Measurements from ENCODE around the gene GPC3. TPM values are rescaled to one million over a fixed set of nuclear protein-coding genes. Genes with fewer than 3 reads are reported as not detected.

Gene GPC3
- total and polyA plus RNA-seq, 8 donors = 0.46 to 137 (median 4.4) TPM

DNA sequence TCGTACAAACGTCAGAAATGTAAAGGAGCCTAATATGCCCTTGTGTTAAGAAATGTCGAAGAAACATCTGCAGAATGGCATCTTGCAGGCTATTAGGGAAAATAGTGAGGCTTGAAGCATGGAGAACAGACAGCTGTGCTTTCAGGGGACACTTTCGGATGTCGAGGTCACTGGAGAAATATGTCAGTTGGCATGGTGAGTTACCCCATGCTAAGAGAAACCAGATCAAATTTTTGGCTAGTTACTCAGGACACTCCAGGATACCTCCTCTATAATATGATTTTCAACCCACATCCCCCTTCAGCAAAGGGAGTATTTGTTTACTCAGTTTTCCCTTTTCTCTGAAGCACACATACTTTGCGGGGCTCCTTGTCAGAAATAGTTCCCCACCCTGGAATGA is 171.4 kb downstream of the GPC3 start:
- intact Hi-C loops (cut with DNase I; ENCODE audit: low total_unique reads) = no loop called here
- Histone ChIP-seq H3K36me3 (no peaks in the 10 kb centered on the region), H3K4me3 (no peak overlapping the region), H3K27me3 (peaks cover 0 to 18% (median 0%) of the 10 kb centered on the region in 3 donors), H3K27ac (no peak overlapping the region), H3K4me1 (no peaks in the 10 kb centered on the region), H3K9me3 (no peaks in the 10 kb centered on the region)
- TF ChIP-seq, protein P1, sequence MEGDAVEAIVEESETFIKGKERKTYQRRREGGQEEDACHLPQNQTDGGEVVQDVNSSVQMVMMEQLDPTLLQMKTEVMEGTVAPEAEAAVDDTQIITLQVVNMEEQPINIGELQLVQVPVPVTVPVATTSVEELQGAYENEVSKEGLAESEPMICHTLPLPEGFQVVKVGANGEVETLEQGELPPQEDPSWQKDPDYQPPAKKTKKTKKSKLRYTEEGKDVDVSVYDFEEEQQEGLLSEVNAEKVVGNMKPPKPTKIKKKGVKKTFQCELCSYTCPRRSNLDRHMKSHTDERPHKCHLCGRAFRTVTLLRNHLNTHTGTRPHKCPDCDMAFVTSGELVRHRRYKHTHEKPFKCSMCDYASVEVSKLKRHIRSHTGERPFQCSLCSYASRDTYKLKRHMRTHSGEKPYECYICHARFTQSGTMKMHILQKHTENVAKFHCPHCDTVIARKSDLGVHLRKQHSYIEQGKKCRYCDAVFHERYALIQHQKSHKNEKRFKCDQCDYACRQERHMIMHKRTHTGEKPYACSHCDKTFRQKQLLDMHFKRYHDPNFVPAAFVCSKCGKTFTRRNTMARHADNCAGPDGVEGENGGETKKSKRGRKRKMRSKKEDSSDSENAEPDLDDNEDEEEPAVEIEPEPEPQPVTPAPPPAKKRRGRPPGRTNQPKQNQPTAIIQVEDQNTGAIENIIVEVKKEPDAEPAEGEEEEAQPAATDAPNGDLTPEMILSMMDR (IDR thresholded peaks at IDR 0.05) = no peak
- TF ChIP-seq EP300 (IDR thresholded peaks at IDR 0.05) (no peak), POLR2A (IDR thresholded peaks at IDR 0.05) (no peak), POLR2AphosphoS5 (IDR thresholded peaks at IDR 0.05) (no peak)
- whole genome bisulfite sequencing, 5 donors = 46 to 77% (median 71%) methylated on average over 6 of the region's 6 CpGs
- no peak for DNase-seq

DNA sequence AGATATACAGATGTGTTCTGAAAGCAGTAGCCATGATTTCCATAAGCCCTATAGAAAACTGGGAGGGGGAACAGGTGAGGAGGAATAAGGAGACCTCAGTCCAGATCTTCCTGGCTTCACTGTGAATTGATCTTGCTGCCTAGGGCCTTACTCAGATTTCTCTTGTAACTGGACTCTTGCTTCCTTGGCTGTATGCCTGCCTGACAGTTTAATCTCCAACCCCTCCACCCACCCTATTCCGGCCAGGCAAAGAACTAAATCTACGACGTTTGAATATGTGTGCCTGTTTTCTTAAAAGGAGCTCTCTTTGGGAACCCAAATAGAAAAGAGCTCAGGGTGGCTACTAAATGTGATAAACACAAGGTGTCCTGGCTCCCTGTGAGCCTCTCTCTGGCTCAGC is 173.0 kb downstream of the GPC3 start:
- Histone ChIP-seq H3K4me3 (no peak overlapping the region), H3K36me3 (no peaks in the 10 kb centered on the region), H3K9me3 (no peaks in the 10 kb centered on the region), H3K4me1 (no peaks in the 10 kb centered on the region), H3K27me3 (peaks cover 0 to 18% (median 0%) of the 10 kb centered on the region in 3 donors), H3K27ac (no peak overlapping the region)
- 21 to 55% (median 31%) methylated on average over 3 of the region's 3 CpGs for WGBS, 5 donors
- DNase-seq = peak in 1 of 2 donors; percentile 34
- no peak for TF ChIP-seq POLR2A (IDR thresholded peaks at IDR 0.05)
- TF ChIP-seq EP300 (IDR thresholded peaks at IDR 0.05) = no peak
- no peak for TF ChIP-seq POLR2AphosphoS5 (IDR thresholded peaks at IDR 0.05)
- TF ChIP-seq, protein P1 (IDR thresholded peaks at IDR 0.05) = no peak
- intact Hi-C loops (cut with DNase I; ENCODE audit: low total_unique reads) = no loop called here

DNA sequence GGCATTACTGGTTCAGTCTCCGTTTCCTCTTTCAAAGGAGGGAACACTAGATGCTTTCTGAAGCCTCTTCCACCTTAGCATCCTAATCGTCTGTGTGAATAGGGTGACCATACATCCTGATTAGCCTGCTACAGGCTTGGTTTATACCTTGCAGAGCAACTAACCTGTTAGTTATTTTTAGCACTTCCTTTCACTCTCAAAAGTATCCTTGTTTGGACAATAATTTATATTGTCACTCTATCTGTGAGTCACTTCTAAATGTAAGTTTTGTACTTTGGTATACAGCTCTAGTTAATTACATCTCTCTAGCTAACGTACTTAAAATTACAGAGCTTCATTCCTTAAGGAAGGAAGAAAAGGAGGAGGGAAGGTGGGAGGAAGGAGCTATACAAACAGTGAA is 174.5 kb downstream of the GPC3 start:
- Histone ChIP-seq H3K27me3 (peaks cover 0 to 10% (median 0%) of the 10 kb centered on the region in 3 donors), H3K4me3 (no peak overlapping the region), H3K4me1 (no peaks in the 10 kb centered on the region), H3K9me3 (peaks cover 0 to 11% (median 2%) of the 10 kb centered on the region in 4 donors), H3K36me3 (no peaks in the 10 kb centered on the region), H3K27ac (no peak overlapping the region)
- TF ChIP-seq, protein P1 (IDR thresholded peaks at IDR 0.05) = no peak
- TF ChIP-seq EP300 (IDR thresholded peaks at IDR 0.05) (no peak), POLR2A (IDR thresholded peaks at IDR 0.05) (no peak), POLR2AphosphoS5 (IDR thresholded peaks at IDR 0.05) (no peak)
- no peak for DNase-seq
- intact Hi-C loops (cut with DNase I; ENCODE audit: low total_unique reads) = no loop called here
- 66 to 88% (median 77%) methylated on average over 3 of the region's 3 CpGs for WGBS, 5 donors

DNA sequence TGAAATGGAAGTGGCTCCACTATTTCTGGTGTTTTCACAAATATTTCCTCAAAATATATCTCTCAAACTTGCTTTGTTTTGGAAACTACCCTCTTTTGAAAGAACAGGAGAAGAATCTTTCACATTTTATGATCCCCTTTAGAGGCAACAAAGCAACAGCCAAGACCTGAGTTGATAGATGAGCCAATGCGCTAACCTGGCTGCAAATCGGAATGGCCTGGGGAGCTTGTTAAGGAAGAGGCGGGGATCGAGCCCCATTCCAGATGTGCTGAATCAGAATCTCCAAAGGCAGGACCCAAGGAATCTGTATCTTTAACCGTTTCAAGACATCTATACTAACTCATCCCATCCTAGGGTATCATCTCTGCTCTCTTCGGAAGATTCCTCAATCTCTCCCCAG is 181.3 kb downstream of the GPC3 start:
- intact Hi-C loops (cut with DNase I; ENCODE audit: low total_unique reads) = no loop called here
- Histone ChIP-seq H3K27ac (no peak overlapping the region), H3K4me3 (no peak overlapping the region), H3K36me3 (no peaks in the 10 kb centered on the region), H3K27me3 (no peaks in the 10 kb centered on the region), H3K9me3 (peaks cover 0 to 14% (median 2%) of the 10 kb centered on the region in 4 donors), H3K4me1 (no peaks in the 10 kb centered on the region)
- 73 to 96% (median 83%) methylated on average over 6 of the region's 6 CpGs for WGBS, 5 donors
- no peak for DNase-seq
- TF ChIP-seq, protein P1 (IDR thresholded peaks at IDR 0.05) = no peak
- TF ChIP-seq EP300 (IDR thresholded peaks at IDR 0.05) (no peak), POLR2A (IDR thresholded peaks at IDR 0.05) (no peak), POLR2AphosphoS5 (IDR thresholded peaks at IDR 0.05) (no peak)

Data from stomach (tissue), 9 donors.